HCT116 (cell line): ENCODE results near the gene ATM. TPM values are rescaled to one million over a fixed set of nuclear protein-coding genes. Genes with fewer than 3 reads are reported as not detected.

Experiments used
- ATAC-seq: fragments of 200-7000 bp; cut with Tn5 transposase; 2 replicates; pipeline ENCODE4 v1.9.1; 2020; ENCODE audit warnings: mild to moderate bottlenecking, moderate library complexity
- BruUV-seq: library from RNA; stranded (reverse); fragments of 400-500 nt; replicated peaks from 2 replicates; lab custom pipeline; 2021; lab: Mats Ljungman, UMichigan
- CTCF ChIA-PET: fragments of 300-600 bp; sonication (Branson Sonifier 250); formaldehyde crosslinking; loops from one replicate; lab custom pipeline; 2021; ENCODE audit warnings: antibody characterized with exemption; lab: Charles Lee
- POLR2A ChIA-PET: fragments of 300-600, 350-600 bp; sonication (Branson Sonifier 250); formaldehyde crosslinking; loops from one replicate; lab custom pipeline; 2021; ENCODE audit warnings: antibody characterized with exemption; lab: Charles Lee
- RAD21 ChIA-PET, 2 experiments: fragments of 300-600 bp; sonication (Branson Sonifier 250); formaldehyde crosslinking; loops; one replicate each; lab custom pipeline; 2023; ENCODE audit warnings: low total read pairs in 2 of 2; ENCODE audit not compliant: uncharacterized antibody in 2 of 2, unreplicated experiment in 2 of 2, low non-redundant PET in 1 of 2; lab: Charles Lee
- DNase-seq: peaks from one replicate; pipeline ENCODE4 v3.0.0-alpha.2; 2010; ENCODE audit warnings: low read depth, low spot score
- H2AFZ ChIP-seq: fragments of 200-600 bp; shearing (Covaris generic), sonication (generic); 2 replicates; pipeline ENCODE4 v1.6.1; 2017; ENCODE audit warnings: low read depth, mixed run types, mixed read lengths, antibody characterized with exemption, low read length; ENCODE audit not compliant: poor library complexity, severe bottlenecking
- H3K27ac ChIP-seq: 2 replicates; pipeline ENCODE4 v1.5.1; 2012; ENCODE audit warnings: low read depth, low read length
- H3K27me3 ChIP-seq: fragments of 200-600 bp; sonication (generic); 2 replicates; pipeline ENCODE4 v1.6.1; 2016; ENCODE audit warnings: mixed run types, low read length, mixed read lengths; ENCODE audit not compliant: insufficient read depth
- H3K36me3 ChIP-seq, 2 experiments: fragments of 200-500 bp in 1 of 2; fragments of 200-600 bp in 1 of 2; sonication (Bioruptor generic) in 1 of 2; sonication (generic) in 1 of 2; 2 replicates each; pipeline versions ENCODE4 v1.5.1 to v1.6.1; 2014 to 2016; ENCODE audit warnings: low read length in 2 of 2, inconsistent platforms in 1 of 2, mixed read lengths in 1 of 2, mixed run types in 1 of 2; ENCODE audit not compliant: insufficient read depth in 2 of 2, control insufficient read depth in 1 of 2
- H3K4me1 ChIP-seq, 2 experiments: fragments of 200-600 bp in 1 of 2; sonication (generic) in 1 of 2; 2 replicates each; pipeline versions ENCODE4 v1.5.1 to v1.6.1; 2012 to 2017; ENCODE audit warnings: low read length in 2 of 2, inconsistent platforms in 1 of 2, mild to moderate bottlenecking in 1 of 2, mixed read lengths in 1 of 2, mixed run types in 1 of 2, moderate library complexity in 1 of 2; ENCODE audit not compliant: insufficient read depth in 2 of 2, control insufficient read depth in 1 of 2
- H3K4me2 ChIP-seq: fragments of 200-600 bp; sonication (generic); 2 replicates; pipeline ENCODE4 v1.6.1; 2017; ENCODE audit warnings: mixed run types, low read length, mixed read lengths
- H3K4me3 ChIP-seq, 2 experiments: fragments of 200-600 bp in 1 of 2; sonication (generic) in 1 of 2; replicated peaks in 1 of 2; 2 replicates each; pipeline ENCODE4 v1.5.1; 2011 to 2016; ENCODE audit warnings: low read length in 2 of 2, control low read depth in 1 of 2, low read depth in 1 of 2, mild to moderate bottlenecking in 1 of 2, mixed read lengths in 1 of 2, mixed run types in 1 of 2
- H3K79me2 ChIP-seq: fragments of 200-600 bp; sonication (generic); 2 replicates; pipeline ENCODE4 v1.6.1; 2017; ENCODE audit warnings: mild to moderate bottlenecking, mixed run types, low read length, moderate library complexity, mixed read lengths; ENCODE audit not compliant: insufficient read depth
- H3K9ac ChIP-seq: fragments of 200-600 bp; sonication (generic); 2 replicates; pipeline ENCODE4 v1.6.1; 2016; ENCODE audit warnings: low read length, mixed read lengths
- H3K9me2 ChIP-seq: fragments of 200-600 bp; sonication (generic), shearing (Covaris generic); 2 replicates; pipeline ENCODE4 v1.6.1; 2017; ENCODE audit warnings: mixed run types, mild to moderate bottlenecking, moderate library complexity; ENCODE audit not compliant: insufficient read depth
- H3K9me3 ChIP-seq, 2 experiments: fragments of 200-500 bp in 1 of 2; fragments of 200-600 bp in 1 of 2; sonication (Bioruptor generic) in 1 of 2; sonication (generic) in 1 of 2; 2 replicates each; pipeline ENCODE4 v1.6.1; 2014 to 2017; ENCODE audit warnings: low read length in 2 of 2, mixed read lengths in 2 of 2, inconsistent platforms in 1 of 2, low read depth in 1 of 2, mild to moderate bottlenecking in 1 of 2, mixed run types in 1 of 2, moderate library complexity in 1 of 2; ENCODE audit not compliant: control insufficient read depth in 1 of 2, insufficient read depth in 1 of 2
- H4K20me1 ChIP-seq: fragments of 200-600 bp; sonication (generic), shearing (Covaris generic); 2 replicates; pipeline ENCODE4 v1.6.1; 2017; ENCODE audit warnings: mixed run types, mild to moderate bottlenecking, moderate library complexity; ENCODE audit not compliant: insufficient read depth
- ATF3 ChIP-seq: IDR thresholded peaks from 2 replicates; pipeline ENCODE4 v1.6.1; 2012
- CBX3 ChIP-seq: IDR thresholded peaks from 2 replicates; pipeline ENCODE4 v1.6.1; 2012; ENCODE audit warnings: low read depth
- CTCF ChIP-seq, 3 experiments: fragments of 200-600 bp in 1 of 3; sonication (generic) in 1 of 3; IDR thresholded peaks in 2 of 3; conservative IDR thresholded peaks in 1 of 3; 2 replicates each; pipeline ENCODE4 v1.5.1; 2012 to 2017; ENCODE audit warnings: low read depth in 2 of 3, low read length in 2 of 3, antibody characterized with exemption in 1 of 3, borderline replicate concordance in 1 of 3, control low read depth in 1 of 3, mild to moderate bottlenecking in 1 of 3, mixed read lengths in 1 of 3, mixed run types in 1 of 3, moderate library complexity in 1 of 3; ENCODE audit not compliant: insufficient read depth in 1 of 3
- JUND ChIP-seq: IDR thresholded peaks from 2 replicates; pipeline ENCODE4 v1.6.1; 2012
- MAX ChIP-seq: IDR thresholded peaks from 2 replicates; pipeline ENCODE4 v1.6.1; 2012
- POLR2A ChIP-seq: IDR thresholded peaks from 2 replicates; pipeline ENCODE4 v1.7.0; 2011; ENCODE audit warnings: borderline replicate concordance; ENCODE audit not compliant: insufficient read depth, insufficient read length; ENCODE audit errors: extremely low read depth
- RAD21 ChIP-seq: IDR thresholded peaks from 2 replicates; pipeline ENCODE4 v1.6.1; 2012; ENCODE audit warnings: low read depth, mild to moderate bottlenecking
- REST ChIP-seq: IDR thresholded peaks from 2 replicates; pipeline ENCODE4 v1.6.1; 2012; ENCODE audit warnings: low read depth
- SRF ChIP-seq: IDR thresholded peaks from 2 replicates; pipeline ENCODE4 v1.6.1; 2012; ENCODE audit warnings: low read depth
- TCF7L2 ChIP-seq: IDR thresholded peaks from 2 replicates; pipeline ENCODE4 v1.7.0; 2011; ENCODE audit warnings: borderline replicate concordance, inconsistent platforms; ENCODE audit not compliant: insufficient read depth, insufficient read length; ENCODE audit errors: extremely low read depth
- YY1 ChIP-seq: IDR thresholded peaks from 2 replicates; pipeline ENCODE4 v1.6.1; 2011; ENCODE audit warnings: low read length, low read depth, moderate library complexity, mild to moderate bottlenecking; ENCODE audit not compliant: insufficient replicate concordance; ENCODE audit errors: extremely low read depth
- ZBTB33 ChIP-seq: IDR thresholded peaks from 2 replicates; pipeline ENCODE4 v1.6.1; 2011; ENCODE audit warnings: mild to moderate bottlenecking, low read length, moderate library complexity; ENCODE audit not compliant: insufficient replicate concordance; ENCODE audit errors: extremely low read depth
- ZFX ChIP-seq: fragments of 450-650 bp; IDR thresholded peaks from 2 replicates; pipeline ENCODE4 v1.6.1; 2017
- intact Hi-C: fragments of 100-400 bp; cut with micrococcal nuclease; formaldehyde crosslinking; loops from 2 replicates; pipeline ENCODE4 v1.10.0; 2022
- total RNA-seq: library from RNA; stranded (reverse); gene quantifications from one replicate; pipeline ENCODE4 v1.2.1, GENCODE V29; 2021; ENCODE audit not compliant: unreplicated experiment

Gene ATM
- total RNA-seq, 1 experiment from 2014 or later: 32.2 TPM

- intact Hi-C loops: no loop called here
- Histone ChIP-seq H3K36me3 (peaks cover 17 to 28% of the 10 kb centered on the region in 2 experiments), H4K20me1 (no peaks in the 10 kb centered on the region), H3K27me3 (no peaks in the 10 kb centered on the region), H3K79me2 (peaks cover 37% of the 10 kb centered on the region), H3K4me1 (peaks cover 6 to 12% of the 10 kb centered on the region in 2 experiments; a peak in 2 of 4 replicates), H3K9me2 (no peaks in the 10 kb centered on the region), H2AFZ (no peak overlapping the region), H3K9ac (no peak overlapping the region), H3K4me2 (no peak overlapping the region), H3K9me3 (no peaks in the 10 kb centered on the region), H3K27ac (no peak overlapping the region), H3K4me3 (no peak overlapping the region)
- ATAC-seq: no peak
- BruUV-seq: no TSS peak
- ChIA-PET RAD21 (no interaction called here), CTCF (no interaction called here), POLR2A (no interaction called here)
- TF ChIP-seq RAD21 (no peak), ZBTB33 (no peak), YY1 (no peak), SRF (no peak), TCF7L2 (no peak), ATF3 (no peak), POLR2A (no peak), JUND (no peak), CBX3 (no peak), REST (no peak), CTCF (IDR thresholded peaks at IDR 0.05 in 2 of 3, conservative IDR thresholded peaks at IDR 0.05 in 1 of 3; ENCODE audit: borderline replicate concordance in 1 of 3, insufficient read depth in 1 of 3, low read depth in 2 of 3, low read length in 2 of 3) (no peak), ZFX (no peak), MAX (no peak)
- DNase-seq: no peak
Observed at GRCh38 chr11:108228251-108228650, 5.4 kb downstream of the ATM start.
